ENCODE results near the gene PLPP7. TPM values are rescaled to one million over a fixed set of nuclear protein-coding genes. Genes with fewer than 3 reads are reported as not detected.
A peak's percentile ranks its signal among the peaks of the same experiment; 100 is the strongest.
"Not testable (repeated sequence)": the region's sequence is repeated elsewhere in the genome, so short reads cannot be mapped to it uniquely, and the experiment has no call there.

Gene PLPP7
- total and polyA plus RNA-seq, 7 donors, result 19.4 to 156 (median 90.5) TPM

DNA sequence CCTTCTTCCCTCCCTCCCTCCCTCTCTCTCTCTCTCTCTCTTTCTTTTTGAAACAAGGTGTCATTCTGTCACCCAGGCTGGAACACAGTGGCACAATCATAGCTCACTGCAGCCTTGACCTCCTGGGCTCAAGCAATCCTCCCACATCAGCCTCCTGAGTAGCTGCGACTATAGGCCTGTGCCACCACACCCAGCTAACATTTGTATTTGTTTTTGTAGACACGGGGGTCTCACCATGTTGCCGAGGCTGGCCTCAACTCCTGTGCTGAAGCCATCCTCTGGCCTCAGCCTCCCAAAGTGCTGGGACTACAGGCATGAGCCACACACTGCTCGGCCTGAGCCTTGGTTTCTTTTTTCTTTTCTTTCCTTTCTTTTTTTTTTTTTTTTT is 45.8 kb downstream of the PLPP7 start:
- intact Hi-C loops (cut with DNase I), result loop anchor here (5.0 to 10.0 kb wide), 4 partner anchors 78 to 268 kb away; no protein-coding TSS in a partner anchor
- Histone ChIP-seq H3K27ac (peak overlapping the region; percentile 93), H3K9me3 (no peaks in the 10 kb centered on the region), H3K4me1 (peaks cover 14% of the 10 kb centered on the region), H3K27me3 (ENCODE audit: insufficient read depth in 3 of 3, low read length in 2 of 3) (no peaks in the 10 kb centered on the region), H3K36me3 (ENCODE audit: insufficient read depth in 1 of 2, low read depth in 1 of 2) (no peaks in the 10 kb centered on the region), H3K4me3 (no peak overlapping the region)
- DNase-seq (peak in 1 of 2 donors; percentile 32), ATAC-seq (peak in 2 of 4 donors; percentile 16 to 43)
- TF ChIP-seq, protein P1, sequence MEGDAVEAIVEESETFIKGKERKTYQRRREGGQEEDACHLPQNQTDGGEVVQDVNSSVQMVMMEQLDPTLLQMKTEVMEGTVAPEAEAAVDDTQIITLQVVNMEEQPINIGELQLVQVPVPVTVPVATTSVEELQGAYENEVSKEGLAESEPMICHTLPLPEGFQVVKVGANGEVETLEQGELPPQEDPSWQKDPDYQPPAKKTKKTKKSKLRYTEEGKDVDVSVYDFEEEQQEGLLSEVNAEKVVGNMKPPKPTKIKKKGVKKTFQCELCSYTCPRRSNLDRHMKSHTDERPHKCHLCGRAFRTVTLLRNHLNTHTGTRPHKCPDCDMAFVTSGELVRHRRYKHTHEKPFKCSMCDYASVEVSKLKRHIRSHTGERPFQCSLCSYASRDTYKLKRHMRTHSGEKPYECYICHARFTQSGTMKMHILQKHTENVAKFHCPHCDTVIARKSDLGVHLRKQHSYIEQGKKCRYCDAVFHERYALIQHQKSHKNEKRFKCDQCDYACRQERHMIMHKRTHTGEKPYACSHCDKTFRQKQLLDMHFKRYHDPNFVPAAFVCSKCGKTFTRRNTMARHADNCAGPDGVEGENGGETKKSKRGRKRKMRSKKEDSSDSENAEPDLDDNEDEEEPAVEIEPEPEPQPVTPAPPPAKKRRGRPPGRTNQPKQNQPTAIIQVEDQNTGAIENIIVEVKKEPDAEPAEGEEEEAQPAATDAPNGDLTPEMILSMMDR (IDR thresholded peaks at IDR 0.05), result no peak
- WGBS, 3 donors, result 72 to 86% (median 83%) methylated on average over 4 of the region's 4 CpGs

DNA sequence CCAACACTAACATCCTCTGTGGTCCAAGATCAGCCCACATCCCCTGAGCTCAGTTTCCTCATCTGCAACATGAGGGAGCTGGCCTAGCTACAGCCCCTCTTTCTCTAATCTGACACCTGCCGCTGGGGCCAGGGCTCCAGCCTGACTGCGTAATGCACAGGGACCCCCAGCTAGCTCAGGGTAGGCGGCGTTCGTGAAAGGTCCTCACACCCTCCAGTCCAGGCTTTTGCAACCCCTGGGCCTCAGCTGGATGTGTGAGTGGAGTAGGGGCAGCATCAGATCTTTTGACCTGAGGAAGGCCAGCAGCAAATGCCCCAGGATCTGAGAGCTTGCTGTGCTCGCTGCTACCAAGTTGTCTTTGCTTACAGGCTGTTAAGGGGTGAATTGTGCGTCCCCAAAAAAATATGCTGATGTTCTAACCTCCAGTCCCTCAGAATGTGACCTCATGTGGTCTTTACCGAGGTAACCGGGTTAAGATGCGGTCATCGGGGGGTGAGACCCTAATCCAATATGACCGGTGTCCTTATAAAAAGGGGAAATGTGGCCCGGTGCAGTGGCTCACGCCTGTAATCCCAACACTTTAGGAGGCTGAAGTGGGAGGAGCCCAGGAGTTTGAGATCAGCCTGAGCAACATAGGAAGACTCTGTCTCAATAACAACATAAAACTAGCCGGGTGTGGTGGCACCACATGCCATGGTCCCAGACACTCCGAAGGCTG is 47.8 kb downstream of the PLPP7 start:
- 86 to 89% (median 89%) methylated on average over 16 of the region's 16 CpGs for WGBS, 3 donors
- Histone ChIP-seq H3K27ac (no peak overlapping the region), H3K4me3 (no peak overlapping the region), H3K27me3 (ENCODE audit: insufficient read depth in 3 of 3, low read length in 2 of 3) (no peaks in the 10 kb centered on the region), H3K36me3 (ENCODE audit: insufficient read depth in 1 of 2, low read depth in 1 of 2) (no peaks in the 10 kb centered on the region), H3K9me3 (no peaks in the 10 kb centered on the region), H3K4me1 (peaks cover 14% of the 10 kb centered on the region)
- intact Hi-C loops (cut with DNase I), result loop anchor here (5.0 to 10.0 kb wide), 4 partner anchors 80 to 270 kb away; no protein-coding TSS in a partner anchor
- TF ChIP-seq, protein P1 (IDR thresholded peaks at IDR 0.05), result no peak
- ATAC-seq (no peak), DNase-seq (no peak)

DNA sequence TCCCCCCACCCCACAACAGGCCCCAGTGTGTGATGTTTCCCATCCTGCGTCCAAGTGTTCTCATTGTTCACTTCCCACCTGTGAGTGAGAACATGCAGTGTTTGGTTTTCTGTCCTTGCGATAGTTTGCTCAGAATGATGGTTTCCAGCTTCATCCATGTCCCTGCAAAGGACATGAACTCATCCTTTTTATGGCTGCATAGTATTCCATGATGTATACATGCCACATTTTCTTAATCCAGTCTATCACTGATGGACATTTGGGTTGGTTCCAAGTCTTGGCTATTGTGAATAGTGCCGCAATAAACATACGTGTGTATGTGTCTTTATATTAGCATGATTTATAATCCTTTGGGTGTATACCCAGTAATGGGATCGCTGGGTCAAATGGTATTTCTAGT is 49.7 kb downstream of the PLPP7 start:
- not testable (repeated sequence) for H3K27me3 ChIP-seq (ENCODE audit: insufficient read depth in 3 of 3, low read length in 2 of 3); H3K4me1 ChIP-seq; ATAC-seq; DNase-seq; H3K9me3 ChIP-seq; H3K4me3 ChIP-seq; H3K36me3 ChIP-seq (ENCODE audit: insufficient read depth in 1 of 2, low read depth in 1 of 2); H3K27ac ChIP-seq
- intact Hi-C loops (cut with DNase I), result loop anchor here (5.0 to 10.0 kb wide), 4 partner anchors 82 to 272 kb away; no protein-coding TSS in a partner anchor
- 91 to 96% (median 92%) methylated on average over 5 of the region's 5 CpGs for WGBS, 3 donors

DNA sequence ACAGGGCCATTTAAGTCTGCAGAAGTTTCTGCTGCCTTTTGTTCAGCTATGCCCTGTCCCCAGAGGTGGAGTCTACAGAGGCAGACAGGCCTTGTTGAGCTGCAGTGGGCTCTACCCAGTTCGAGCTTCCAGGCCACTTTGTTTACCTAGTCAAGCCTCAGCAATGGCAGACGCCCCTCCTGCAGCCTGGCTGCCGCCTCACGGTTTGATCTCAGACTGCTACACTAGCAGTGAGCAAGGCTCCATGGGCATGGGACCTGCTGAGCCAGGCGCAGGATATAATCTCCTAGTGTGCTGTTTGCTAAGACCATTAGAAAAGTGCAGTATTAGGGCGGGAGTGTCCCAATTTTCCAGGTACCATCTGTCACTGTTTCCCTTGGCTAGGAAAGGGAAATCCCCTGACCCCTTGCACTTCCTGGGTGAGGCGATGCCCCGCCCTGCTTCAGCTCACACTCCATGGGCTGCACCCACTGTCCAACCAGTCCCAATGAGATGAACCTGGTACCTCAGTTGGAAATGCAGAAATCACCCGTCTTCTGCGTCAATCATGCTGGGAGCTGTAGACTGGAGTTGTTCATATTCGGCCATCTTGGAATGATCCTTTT is 55.5 kb downstream of the PLPP7 start:
- ATAC-seq; H3K27me3 ChIP-seq (ENCODE audit: insufficient read depth in 3 of 3, low read length in 2 of 3); H3K27ac ChIP-seq; H3K36me3 ChIP-seq (ENCODE audit: insufficient read depth in 1 of 2, low read depth in 1 of 2); H3K9me3 ChIP-seq; DNase-seq; H3K4me3 ChIP-seq: not testable (repeated sequence)
- 85 to 92% (median 89%) methylated on average over 11 of the region's 11 CpGs for WGBS, 3 donors
- intact Hi-C loops (cut with DNase I), result loop anchor here (5.0 to 10.0 kb wide), 2 partner anchors 400 to 402 kb away; partner anchors contain the start of gene RAPGEF1 (in 1 of the 2)
- H3K4me1 ChIP-seq, result peaks cover 14% of the 10 kb centered on the region

DNA sequence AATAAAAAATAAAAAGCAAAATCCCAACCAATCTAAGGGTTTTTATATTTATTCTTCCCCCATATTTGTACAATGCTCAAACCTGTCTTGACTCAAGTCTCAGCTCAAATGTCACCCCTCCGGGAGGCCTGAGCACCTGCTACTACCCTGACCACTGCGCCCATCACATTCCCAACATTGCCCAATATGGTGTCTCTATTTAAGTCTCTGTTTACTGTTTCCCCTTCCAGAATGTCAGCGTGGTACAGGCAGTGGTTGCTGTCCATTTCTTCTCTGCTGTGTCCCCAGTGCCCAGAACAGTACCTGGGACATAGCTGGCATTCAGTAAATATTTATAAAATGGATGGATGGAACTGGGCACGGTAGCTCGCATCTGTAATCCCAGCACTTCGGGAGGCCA is 57.0 kb downstream of the PLPP7 start:
- no peaks in the 10 kb centered on the region for H3K9me3 ChIP-seq
- intact Hi-C loops (cut with DNase I), result loop anchor here (5.0 to 10.0 kb wide), 2 partner anchors 398 to 401 kb away; partner anchors contain the start of gene RAPGEF1 (in 1 of the 2)
- H3K4me3 ChIP-seq, result no peak overlapping the region
- 43 to 59% (median 54%) methylated on average over 6 of the region's 6 CpGs for WGBS, 3 donors
- H3K27me3 ChIP-seq (ENCODE audit: insufficient read depth in 3 of 3, low read length in 2 of 3), result no peaks in the 10 kb centered on the region
- peak overlapping the region; percentile 63 for H3K27ac ChIP-seq
- TF ChIP-seq, protein P1 (IDR thresholded peaks at IDR 0.05), result no peak
- H3K36me3 ChIP-seq (ENCODE audit: insufficient read depth in 1 of 2, low read depth in 1 of 2), result no peaks in the 10 kb centered on the region
- no peak for DNase-seq
- peak; percentile 71 to 90 (median 82) for ATAC-seq
- peaks cover 17% of the 10 kb centered on the region for H3K4me1 ChIP-seq
